ENCODE results near the gene GAB2.

The GAB2 gene

DNA sequence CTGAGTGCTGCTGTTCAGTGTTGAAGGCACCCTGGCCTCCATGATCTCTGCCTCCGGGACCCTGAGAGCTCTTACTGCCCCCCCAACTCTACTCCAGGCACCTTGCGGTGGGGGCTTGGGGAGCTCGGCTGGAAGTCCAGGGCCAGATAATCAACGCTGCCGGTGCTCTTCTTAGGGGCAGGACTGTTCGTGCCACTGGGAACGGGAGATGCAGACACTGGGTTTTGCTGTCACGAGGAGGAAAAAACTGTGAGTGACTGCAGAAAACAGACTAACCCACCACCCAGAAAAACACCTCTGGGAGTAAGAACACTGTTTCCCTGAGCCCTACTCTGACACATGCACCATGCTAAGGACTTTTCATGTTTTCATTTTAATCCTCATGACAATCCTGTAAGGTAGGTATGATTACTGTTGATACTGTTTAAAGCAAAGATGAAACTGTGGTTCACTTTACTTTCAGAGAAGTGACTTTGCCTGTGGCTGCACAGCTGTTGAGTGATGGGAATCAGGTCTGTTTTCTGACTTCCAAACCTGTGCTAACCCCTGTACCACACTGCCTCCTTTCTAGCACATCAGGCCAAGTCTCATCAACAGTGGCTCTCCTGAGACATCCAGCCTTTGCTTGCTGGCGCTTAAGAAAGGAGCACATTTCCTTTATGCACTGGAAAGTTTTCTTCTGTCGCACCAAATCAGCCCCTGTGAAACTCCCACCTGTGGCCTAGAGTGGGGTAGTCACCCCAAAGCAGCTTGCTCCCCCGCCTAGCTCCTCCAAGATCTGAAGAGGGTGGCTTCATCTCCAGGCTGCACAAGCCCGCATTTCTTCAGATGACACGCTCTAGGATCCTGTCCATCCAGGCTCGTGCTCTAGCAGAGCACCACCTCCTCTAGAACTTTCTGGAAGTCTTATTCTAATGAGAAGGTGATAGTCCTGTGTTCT is 197.1 kb downstream of the GAB2 start:
- DNase-seq (ENCODE audit: low read depth), result no peak

DNA sequence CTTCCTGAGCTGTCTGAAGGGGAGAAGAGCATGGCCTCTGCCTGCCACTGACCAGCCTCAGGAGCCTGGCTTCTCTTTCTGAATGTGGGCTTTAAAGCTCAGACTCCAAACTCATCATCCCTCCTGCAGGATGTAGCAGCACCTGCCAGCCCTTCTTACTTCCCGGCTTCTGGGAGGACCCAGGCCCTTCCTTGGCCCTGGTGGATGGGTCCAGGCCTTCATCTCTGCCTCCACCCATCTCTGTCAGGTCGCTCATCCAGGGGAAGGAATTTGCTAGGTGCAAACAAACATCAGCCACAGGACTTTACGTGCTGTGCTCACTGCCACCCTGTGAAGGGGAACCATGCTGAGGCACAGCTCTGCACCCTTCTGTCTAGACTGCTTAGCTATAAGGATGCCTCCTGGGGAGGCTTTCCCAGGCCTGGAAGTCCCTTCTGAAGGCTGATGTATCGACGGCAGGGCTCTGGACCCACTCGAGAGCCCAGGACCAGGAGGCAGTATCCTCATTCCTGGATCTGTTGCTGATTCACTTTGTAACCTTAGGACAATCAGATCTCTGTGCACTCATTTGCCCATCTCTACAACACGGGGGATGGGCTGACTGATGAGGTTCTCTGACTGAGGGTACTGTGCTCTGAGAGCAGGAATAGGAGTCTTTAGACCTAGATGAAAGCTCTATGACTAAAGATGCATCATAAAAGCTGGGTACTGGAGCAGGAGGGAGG is 198.0 kb downstream of the GAB2 start:
- no peak for DNase-seq (ENCODE audit: low read depth)

- DNase-seq (ENCODE audit: low read depth), result no peak
Observed at GRCh38 chr11:78218707-78219492, 198.7 kb downstream of the GAB2 start.

GRCh38 chr11:78217650-78218541 is 199.7 kb downstream of the GAB2 start:
- DNase-seq (ENCODE audit: low read depth), result no peak

- DNase-seq (ENCODE audit: low read depth), result no peak
Observed at GRCh38 chr11:78216571-78217287, 200.9 kb downstream of the GAB2 start.

GRCh38 chr11:78216021-78216420 is 201.6 kb downstream of the GAB2 start:
- DNase-seq (ENCODE audit: low read depth), result no peak

DNA sequence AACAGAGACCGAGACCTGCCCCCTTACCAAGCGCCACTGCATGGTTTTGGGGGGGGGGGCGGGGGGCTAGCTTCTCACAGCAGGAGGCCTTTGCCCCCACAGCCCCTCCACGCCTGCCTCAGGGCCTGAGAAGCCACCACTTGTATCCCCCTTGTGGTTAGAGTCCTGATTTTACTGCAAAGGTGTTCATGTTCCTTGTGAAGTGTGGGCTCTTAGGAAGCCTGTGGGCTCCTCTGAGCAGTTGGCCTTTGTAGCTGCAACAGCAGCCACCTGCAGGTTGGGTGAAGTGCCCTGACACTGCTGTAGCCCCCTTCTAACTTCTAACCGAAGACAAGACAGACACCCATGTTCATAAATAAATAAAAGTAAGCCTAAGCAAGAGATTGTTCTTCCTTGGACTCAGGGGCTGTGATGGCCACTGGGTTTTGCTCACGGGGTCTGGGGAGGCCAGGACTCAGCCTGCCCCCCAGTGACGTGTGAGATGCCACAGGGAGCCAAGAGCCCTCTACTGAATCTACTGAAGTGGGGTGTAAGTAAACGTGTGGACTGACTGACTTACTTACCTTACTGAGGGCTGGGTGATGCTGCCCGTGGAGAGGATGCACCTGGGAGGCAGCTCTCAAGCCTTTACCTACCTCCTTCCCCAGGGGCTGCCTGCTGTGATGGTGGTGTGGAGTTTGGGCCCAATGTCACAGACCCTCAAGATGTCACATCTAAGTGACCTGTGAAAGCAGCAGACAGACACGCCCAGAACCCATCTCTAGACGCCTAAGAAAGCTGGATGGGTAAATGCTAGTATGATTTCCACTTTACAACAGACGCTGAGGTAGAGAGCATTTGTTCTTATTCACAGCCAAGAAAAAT is 203.1 kb downstream of the GAB2 start:
- no peak for DNase-seq (ENCODE audit: low read depth)

DNA sequence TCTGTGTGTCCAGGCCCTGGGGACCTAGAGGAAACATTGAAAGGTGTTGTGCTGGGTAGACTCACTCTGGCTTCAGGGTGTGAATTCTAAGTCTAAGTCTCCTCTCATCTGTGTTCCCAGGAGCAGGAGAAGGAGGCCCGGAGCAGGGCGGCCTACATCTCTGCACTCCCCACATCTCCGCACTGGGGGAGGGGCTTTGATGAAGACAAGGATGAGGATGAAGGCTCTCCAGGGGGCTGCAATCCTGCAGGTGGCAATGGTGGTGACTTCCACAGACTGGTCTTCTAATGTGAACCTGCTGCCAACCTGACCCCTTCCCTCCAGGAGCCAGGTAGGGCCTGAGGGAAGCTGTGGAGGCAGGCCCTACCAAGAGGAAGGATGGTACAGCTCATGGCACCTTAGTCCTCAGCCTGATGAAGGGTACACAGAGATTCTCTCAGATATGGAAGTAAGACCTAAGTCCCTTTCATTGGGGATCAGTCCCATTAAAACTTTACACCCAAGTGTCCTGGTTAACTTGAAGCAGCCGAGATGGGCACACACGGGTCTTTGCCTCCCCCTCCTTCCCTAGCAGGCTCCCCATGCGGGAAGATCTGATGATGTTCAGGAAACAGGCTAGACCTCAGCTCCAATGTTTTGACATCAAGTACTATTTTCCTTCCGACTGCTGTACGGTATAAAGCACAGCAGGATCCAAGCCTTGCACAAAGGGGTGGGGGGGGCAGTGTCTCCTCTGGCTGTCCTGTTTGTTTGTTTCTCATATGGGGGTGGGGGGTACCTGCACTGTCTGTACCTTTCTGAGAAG is 203.9 kb downstream of the GAB2 start:
- DNase-seq (ENCODE audit: low read depth), result no peak

DNA sequence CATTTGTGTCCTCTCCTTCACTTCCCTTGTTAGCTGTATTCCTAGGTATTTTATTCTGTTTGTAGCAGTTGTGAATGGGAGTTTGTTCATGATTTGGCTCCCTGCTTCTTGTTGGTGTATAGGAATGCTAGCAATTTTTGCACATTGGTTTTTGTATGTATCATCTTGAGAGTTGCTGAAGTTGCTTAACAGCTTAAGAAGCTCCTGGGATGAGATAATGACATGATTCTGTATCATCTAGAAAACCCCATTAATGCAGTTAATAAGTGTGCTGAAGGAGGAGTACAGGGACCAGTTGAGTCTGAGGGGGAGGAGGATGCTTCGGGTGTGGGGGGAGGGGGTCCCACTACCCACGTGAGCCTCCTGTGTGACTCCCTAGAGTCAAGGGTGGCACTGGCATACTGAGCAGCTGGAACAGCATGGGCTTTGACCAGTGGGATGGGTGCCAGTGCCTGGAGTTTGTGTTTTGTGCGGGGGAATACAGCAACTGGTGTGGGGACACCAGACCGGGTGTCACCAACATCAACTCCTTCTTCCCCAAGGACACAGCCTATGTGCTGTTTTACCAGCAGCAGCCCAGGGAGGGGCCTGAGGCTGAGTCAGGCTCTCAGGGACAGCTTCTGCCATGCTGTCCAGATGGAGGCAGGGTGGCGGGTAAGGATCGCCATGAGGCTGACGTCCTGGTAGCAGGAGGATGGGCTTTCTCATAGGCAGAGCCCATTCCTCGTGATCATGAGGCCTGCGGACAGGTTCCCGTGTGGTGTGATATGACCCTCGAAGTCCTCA is 204.8 kb downstream of the GAB2 start:
- DNase-seq (ENCODE audit: low read depth), result no peak

GRCh38 chr11:78211565-78211964 is 206.1 kb downstream of the GAB2 start:
- DNase-seq (ENCODE audit: low read depth), result no peak

- DNase-seq (ENCODE audit: low read depth), result no peak
Observed at GRCh38 chr11:78210000-78210608, 207.5 kb downstream of the GAB2 start.

GRCh38 chr11:78209478-78209877 is 208.1 kb downstream of the GAB2 start:
- DNase-seq (ENCODE audit: low read depth), result no peak

GRCh38 chr11:78208257-78209165 is 209.1 kb downstream of the GAB2 start:
- no peak for DNase-seq (ENCODE audit: low read depth)

GRCh38 chr11:78207532-78208256 is 209.9 kb downstream of the GAB2 start:
- DNase-seq (ENCODE audit: low read depth), result no peak

- no peak for DNase-seq (ENCODE audit: low read depth)
Observed at GRCh38 chr11:78205691-78206090, 211.9 kb downstream of the GAB2 start.

DNA sequence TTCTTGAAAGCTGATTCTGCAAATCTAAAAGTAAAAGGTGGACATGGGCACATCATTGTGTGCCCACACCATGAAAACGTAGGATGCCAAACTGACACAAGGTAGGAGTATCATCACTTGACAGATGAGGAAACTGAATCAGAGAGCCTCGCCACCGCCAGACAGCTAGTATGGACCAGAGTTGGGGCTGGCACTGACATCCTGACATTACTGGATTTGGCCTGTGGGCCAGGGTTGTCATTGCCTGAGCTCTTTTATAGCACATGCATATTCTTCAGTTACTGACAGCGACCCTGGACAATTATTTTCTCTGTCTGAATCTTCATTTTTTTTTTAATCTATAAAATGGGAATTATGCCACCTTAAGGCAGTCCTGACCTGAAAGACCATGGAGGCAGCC is 212.4 kb downstream of the GAB2 start:
- DNase-seq (ENCODE audit: low read depth), result no peak

Measured in activated T-cell treated with anti-CD3 and anti-CD28 coated beads for 1 hour (primary cell).